NB4 (cell line): ENCODE results near the gene UBE2V1.

Experiments
- DNase-seq: peaks from one replicate; pipeline ENCODE4 v3.0.0; 2010; ENCODE audit warnings: low read depth
- H3K4me3 ChIP-seq: one replicate; pipeline ENCODE4 v1.5.1; 2011; ENCODE audit warnings: mild to moderate bottlenecking, low read depth, low read length, moderate library complexity
- MYC ChIP-seq: IDR thresholded peaks from 2 replicates; pipeline ENCODE4 v1.6.1; 2011; ENCODE audit warnings: low read depth, low read length
- POLR2A ChIP-seq: IDR thresholded peaks from 2 replicates; pipeline ENCODE4 v1.6.1; 2011; ENCODE audit warnings: mild to moderate bottlenecking; ENCODE audit not compliant: insufficient read length; ENCODE audit errors: extremely low read depth
- TF ChIP-seq, protein P1 (sequence below): IDR thresholded peaks from one replicate; pipeline ENCODE4 v1.5.1; 2012; ENCODE audit warnings: low read depth, low read length
- TF ChIP-seq, protein P2 (sequence below): IDR thresholded peaks from 2 replicates; pipeline ENCODE4 v1.6.1; 2011; ENCODE audit warnings: low read depth, low read length

The UBE2V1 gene

DNA sequence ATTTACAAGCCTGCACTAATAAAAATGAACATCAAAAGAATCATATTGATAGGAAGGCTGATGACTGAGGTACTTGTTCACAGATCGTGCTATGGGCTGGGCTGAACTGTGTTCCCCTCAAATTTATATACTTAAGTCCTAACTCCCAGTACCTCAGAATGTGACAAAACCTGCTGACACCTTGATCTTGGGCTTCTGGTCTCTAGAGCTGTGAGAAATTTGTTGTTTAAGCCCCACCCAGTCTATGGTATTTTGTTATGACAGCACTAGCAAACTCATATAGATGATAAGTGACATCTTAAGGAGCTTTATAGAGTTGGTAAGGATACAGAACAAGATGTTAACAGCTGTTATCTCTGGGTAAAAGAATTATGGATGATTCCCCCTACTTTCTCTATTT is 13.8 kb downstream of the UBE2V1 start:
- TF ChIP-seq, protein P1, sequence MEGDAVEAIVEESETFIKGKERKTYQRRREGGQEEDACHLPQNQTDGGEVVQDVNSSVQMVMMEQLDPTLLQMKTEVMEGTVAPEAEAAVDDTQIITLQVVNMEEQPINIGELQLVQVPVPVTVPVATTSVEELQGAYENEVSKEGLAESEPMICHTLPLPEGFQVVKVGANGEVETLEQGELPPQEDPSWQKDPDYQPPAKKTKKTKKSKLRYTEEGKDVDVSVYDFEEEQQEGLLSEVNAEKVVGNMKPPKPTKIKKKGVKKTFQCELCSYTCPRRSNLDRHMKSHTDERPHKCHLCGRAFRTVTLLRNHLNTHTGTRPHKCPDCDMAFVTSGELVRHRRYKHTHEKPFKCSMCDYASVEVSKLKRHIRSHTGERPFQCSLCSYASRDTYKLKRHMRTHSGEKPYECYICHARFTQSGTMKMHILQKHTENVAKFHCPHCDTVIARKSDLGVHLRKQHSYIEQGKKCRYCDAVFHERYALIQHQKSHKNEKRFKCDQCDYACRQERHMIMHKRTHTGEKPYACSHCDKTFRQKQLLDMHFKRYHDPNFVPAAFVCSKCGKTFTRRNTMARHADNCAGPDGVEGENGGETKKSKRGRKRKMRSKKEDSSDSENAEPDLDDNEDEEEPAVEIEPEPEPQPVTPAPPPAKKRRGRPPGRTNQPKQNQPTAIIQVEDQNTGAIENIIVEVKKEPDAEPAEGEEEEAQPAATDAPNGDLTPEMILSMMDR: no peak
- TF ChIP-seq, protein P2, sequence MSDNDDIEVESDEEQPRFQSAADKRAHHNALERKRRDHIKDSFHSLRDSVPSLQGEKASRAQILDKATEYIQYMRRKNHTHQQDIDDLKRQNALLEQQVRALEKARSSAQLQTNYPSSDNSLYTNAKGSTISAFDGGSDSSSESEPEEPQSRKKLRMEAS: no peak
- TF ChIP-seq MYC (no peak), POLR2A (no peak)
- no peak overlapping the region for H3K4me3 ChIP-seq
- DNase-seq: no peak

DNA sequence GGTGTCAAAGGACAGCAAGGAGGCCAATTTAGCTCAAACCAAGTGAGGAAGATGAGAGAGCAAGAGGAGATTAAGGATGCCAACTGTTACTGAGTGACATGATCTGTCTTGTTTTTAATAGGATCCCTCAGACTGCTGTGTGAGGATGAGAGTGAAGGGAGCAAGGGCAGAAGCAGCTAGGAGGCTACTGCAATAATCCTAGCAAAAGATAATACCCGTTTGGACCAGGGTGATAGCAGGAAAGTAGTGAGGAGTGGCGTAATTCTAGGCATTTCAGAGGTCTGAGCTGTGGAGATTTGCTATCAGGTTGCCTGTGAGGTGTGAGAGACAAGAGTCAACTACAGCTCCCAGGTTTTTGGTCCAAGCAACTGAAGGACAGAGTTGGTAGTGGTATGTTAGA is 14.7 kb downstream of the UBE2V1 start:
- no peak overlapping the region for H3K4me3 ChIP-seq
- TF ChIP-seq MYC (no peak), POLR2A (no peak)
- TF ChIP-seq, protein P2: no peak
- TF ChIP-seq, protein P1: no peak
- DNase-seq: no peak

DNA sequence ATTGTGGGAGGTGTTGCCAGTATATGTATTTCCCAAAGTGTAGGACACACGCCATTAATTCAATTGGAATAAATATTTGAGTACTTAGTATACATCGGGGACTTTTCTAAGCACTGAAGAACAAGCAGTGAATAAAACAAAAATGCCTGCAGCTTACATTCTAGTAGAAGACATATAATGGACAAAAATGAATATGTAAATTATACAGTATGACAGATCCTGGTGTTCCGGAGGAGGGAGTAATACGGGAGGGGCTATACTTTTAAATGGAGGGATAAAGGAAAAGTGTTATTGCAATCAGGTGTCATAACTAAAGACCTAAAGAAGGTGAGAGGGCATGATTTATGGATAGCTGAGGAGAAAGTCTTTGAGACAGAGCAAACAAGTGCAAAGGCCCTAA is 15.1 kb downstream of the UBE2V1 start:
- no peak for DNase-seq
- no peak overlapping the region for H3K4me3 ChIP-seq
- no peak for TF ChIP-seq POLR2A
- TF ChIP-seq, protein P2: no peak
- no peak for TF ChIP-seq MYC
- TF ChIP-seq, protein P1: no peak

DNA sequence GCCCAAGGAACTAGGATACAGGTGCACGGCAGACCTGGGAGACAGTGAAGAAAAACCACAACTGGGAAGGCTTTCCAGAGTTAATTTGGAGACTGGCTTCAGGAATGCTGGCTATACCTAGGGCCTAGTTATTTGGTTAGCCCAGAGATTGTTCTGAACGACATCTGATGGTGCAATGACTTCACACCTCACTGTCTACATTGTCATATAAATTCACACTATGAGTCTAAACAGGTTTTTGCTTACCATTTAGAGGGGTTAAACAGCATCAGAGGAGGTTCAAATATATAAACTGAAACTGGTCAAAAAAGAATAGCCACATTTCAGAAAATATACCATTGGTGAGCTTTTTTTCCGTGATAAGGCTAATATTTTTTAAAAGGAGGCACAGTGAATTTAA is 16.7 kb downstream of the UBE2V1 start:
- H3K4me3 ChIP-seq: no peak overlapping the region
- no peak for DNase-seq
- TF ChIP-seq, protein P1: no peak
- no peak for TF ChIP-seq MYC
- TF ChIP-seq POLR2A: no peak
- TF ChIP-seq, protein P2: no peak

DNA sequence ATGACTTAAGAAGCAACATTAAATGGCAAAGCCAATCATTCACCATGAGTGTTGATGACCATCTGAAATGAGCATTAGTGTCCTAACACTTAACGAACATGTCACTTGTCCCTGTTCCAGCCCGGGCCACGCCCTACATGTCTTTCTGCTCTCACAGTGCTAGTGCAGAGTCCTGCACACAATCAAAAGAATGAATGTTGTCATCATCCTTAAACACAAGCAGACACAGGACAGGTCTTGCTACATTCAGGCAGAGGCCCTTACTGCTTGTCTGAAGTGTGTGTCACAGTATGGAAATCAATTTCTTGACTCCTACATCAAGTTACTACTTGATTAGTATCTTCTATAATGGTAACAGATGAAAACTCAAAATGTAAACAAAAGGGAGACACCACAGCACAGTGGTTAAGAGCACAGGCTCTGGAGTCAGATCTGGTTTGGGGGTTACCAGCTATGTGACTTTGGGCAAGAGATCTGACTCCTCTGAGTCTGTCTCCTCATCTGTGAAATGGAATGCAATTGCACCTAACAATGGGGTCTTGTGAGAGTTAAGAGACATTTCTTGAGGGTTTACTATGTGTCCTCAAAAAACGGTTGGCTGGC is 17.4 kb downstream of the UBE2V1 start:
- no peak overlapping the region for H3K4me3 ChIP-seq
- TF ChIP-seq, protein P1: no peak
- TF ChIP-seq POLR2A (no peak), MYC (no peak)
- TF ChIP-seq, protein P2: no peak
- no peak for DNase-seq

DNA sequence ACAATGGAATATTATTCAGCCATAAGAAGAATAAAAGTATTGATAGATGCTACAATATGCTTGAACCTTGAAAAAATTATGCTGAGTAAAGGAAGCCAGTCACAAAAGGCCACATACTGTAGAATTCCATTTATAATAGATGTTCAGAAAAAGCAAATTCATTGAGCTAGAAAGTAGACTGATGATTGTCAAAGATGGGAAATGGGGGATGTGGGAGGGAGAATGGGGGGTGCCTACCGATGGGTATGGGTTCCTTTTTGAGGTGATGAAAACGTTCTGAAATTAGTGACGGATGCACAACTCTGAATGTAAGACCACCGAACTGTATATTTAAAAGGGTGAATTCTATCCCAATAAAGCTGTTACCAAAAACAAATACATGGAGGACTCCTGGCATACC is 18.4 kb downstream of the UBE2V1 start:
- TF ChIP-seq, protein P2: no peak
- TF ChIP-seq, protein P1: no peak
- TF ChIP-seq POLR2A: no peak
- no peak for TF ChIP-seq MYC
- no peak overlapping the region for H3K4me3 ChIP-seq
- no peak for DNase-seq
